Fibroblast of villous mesenchyme (primary cell): ENCODE measurements around the gene RASEF. TPM values are rescaled to one million over a fixed set of nuclear protein-coding genes. Genes with fewer than 3 reads are reported as not detected.
"Not testable (repeated sequence)": the region's sequence is repeated elsewhere in the genome, so short reads cannot be mapped to it uniquely, and the experiment has no call there.

Experiments
- DNase-seq: peaks from one replicate; pipeline ENCODE4 v3.0.0-alpha.2; 2010; ENCODE audit warnings: low read depth
- H3K4me3 ChIP-seq: 2 replicates; pipeline ENCODE4 v1.5.1; 2011; ENCODE audit warnings: low read depth, mild to moderate bottlenecking, low read length
- total RNA-seq: library from RNA; depleted of rRNA; stranded (reverse); fragments of >200 nt; gene quantifications from 2 replicates; pipeline ENCODE4 v1.2.3, GENCODE V29; 2012
- TF ChIP-seq, protein P1 (sequence below): IDR thresholded peaks from 2 replicates; pipeline ENCODE4 v1.5.1; 2012; ENCODE audit warnings: low read depth, mild to moderate bottlenecking, low read length; ENCODE audit not compliant: insufficient read depth

RASEF gene
- total RNA-seq, 1 donor = 0.43 TPM

DNA sequence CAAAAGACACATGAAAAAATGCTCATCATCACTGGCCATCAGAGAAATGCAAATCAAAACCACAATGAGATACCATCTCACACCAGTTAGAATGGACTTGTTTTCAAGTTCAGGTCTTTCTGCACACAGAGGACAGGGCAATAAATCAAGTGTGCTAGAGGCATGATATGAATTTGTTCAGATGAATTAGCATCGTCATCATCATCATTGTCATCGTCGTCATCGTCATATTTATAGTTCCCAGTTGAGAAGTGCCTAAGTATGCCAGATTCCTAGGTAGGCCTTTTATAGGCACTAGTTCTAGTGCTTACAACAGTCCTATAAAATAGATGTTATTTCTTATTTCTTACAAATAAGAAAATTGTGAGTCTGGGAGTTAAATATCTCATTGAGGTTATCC lies 34.7 kb upstream of the RASEF start:
- TF ChIP-seq, protein P1, sequence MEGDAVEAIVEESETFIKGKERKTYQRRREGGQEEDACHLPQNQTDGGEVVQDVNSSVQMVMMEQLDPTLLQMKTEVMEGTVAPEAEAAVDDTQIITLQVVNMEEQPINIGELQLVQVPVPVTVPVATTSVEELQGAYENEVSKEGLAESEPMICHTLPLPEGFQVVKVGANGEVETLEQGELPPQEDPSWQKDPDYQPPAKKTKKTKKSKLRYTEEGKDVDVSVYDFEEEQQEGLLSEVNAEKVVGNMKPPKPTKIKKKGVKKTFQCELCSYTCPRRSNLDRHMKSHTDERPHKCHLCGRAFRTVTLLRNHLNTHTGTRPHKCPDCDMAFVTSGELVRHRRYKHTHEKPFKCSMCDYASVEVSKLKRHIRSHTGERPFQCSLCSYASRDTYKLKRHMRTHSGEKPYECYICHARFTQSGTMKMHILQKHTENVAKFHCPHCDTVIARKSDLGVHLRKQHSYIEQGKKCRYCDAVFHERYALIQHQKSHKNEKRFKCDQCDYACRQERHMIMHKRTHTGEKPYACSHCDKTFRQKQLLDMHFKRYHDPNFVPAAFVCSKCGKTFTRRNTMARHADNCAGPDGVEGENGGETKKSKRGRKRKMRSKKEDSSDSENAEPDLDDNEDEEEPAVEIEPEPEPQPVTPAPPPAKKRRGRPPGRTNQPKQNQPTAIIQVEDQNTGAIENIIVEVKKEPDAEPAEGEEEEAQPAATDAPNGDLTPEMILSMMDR = no peak
- no peak overlapping the region for H3K4me3 ChIP-seq
- DNase-seq = no peak

DNA sequence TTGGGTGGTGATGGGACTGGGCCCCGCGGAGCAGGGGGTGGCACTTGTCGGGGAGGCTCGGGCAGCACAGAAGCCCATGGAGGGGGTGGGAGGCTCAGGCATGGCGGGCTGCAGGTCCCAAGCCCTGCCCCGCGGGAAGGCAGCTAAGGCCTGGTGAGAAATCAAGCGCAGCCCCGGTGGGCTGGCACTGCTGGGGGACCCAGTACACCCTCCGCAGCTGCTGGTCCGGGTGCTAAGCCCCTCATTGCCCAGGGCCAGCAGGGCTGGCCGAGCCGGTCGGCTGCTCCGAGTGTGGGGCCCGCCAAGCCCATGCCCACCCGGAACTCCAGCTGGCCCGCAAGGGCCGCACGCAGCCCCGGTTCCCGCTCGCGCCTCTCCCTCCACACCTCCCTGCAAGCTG lies 30.4 kb upstream of the RASEF start:
- not testable (repeated sequence) for DNase-seq, H3K4me3 ChIP-seq

DNA sequence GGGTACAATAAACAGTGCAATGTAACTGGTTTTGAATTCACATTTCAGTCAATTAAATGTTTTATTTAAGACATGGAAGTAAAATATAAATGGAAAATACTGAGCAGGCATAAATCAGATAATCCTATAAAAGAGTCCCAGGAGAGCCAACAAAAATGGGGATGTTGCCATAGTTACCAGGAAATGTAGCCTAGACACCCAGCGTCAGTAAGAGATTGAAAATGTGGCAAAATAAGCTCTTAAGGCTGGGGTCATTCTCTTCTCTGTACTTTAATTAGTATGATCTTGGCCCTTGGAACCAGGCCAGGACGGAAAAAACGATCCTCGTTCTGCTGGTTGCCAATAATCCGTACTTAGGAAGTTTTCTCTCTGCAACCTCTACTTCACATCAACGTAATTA lies 18.9 kb upstream of the RASEF start:
- DNase-seq = no peak
- TF ChIP-seq, protein P1 = no peak
- H3K4me3 ChIP-seq = no peak overlapping the region

DNA sequence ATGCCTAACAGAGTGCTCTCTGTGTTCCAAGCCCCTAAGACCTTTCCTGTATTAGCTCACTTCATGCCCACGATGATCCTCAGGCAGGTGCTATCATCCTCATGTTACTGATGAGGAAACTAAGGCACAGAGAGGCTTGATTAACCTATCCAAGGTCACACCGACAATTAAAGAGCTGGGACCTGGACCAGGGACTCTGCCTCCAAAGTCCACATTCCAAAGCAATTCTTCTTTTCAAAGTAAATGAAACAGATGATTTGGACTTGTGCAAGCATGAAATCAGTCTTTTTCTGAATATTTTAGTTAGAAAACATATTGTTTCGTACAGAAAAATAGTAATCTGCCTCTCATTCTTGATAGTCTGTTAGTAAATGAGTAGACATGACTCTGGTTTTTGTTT lies 18.1 kb upstream of the RASEF start:
- TF ChIP-seq, protein P1 = no peak
- no peak overlapping the region for H3K4me3 ChIP-seq
- DNase-seq = no peak

DNA sequence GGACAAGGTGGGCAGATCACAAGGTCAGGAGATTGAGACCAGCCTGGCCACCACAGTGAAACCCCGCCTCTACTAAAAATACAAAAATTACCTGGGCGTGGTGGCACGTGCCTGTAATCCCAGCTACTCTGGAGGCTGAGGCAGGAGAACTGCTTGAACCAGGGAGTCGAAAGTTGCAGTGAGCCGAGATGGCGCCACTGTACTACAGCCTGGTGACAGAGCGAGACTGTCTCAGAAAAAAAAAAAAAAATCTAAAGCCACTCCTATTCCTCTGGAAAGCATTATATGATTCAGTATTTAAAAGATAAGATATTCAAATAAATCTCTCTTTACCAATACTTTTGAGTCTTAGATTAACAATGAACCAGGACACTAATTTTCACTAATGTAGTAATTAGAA lies 13.0 kb upstream of the RASEF start:
- DNase-seq, H3K4me3 ChIP-seq: not testable (repeated sequence)

DNA sequence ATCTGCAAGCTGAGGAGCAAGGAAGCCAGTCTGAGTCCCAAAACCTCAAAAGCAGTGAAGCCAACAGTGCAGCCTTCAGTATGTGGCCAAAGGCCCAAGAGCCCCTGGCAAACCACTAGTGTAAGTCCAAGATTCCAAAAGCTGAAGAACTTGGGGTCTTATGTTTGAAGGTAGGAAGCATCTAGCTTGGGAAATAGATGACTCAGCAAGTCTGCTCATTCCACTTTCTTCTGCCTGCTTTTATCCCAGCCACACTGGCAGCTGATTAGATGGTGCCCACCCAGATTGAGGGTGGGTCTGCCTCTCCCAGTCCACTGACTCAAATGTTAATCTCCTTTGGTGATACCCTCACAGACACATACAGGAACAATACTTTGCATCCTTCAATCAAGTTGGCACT lies 9.6 kb upstream of the RASEF start:
- not testable (repeated sequence) for DNase-seq, H3K4me3 ChIP-seq

DNA sequence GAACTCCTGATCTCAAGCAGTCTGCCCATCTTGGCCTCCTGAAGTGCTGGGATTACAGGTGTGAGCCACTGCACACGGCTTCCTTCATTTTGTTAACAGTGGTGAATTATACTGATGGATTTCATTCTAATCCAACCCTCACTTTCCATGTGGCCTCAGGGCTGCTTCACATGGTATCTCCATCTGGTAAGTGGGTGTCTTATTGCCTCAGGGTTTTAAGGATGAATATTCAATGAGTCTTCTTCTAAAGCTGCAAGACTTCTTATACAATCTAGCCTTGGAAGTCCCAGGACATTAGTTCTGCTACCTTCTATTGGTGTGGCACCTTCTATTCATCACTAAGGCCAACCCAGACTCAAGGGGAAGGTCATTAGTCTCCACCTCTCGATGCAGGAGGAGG lies 8.7 kb upstream of the RASEF start:
- no peak for DNase-seq
- H3K4me3 ChIP-seq = no peak overlapping the region
- TF ChIP-seq, protein P1 = no peak

DNA sequence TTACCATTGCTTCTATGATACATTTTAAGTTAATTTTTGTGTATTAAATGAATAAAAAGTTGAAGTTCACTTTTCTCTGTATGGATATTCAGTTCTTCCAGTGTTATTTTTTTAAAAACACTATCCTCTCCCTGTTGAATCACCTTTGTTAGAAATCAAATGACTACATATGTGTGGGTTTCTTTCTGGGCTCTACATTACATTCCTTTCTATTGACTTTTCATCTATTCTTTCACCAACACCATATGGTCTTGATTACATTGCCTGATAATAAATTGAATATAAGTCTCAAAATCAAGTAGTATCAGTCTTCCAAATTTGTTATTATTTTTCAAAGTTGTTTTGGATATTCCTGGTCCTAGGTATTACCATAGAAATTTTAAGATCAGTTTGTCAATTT lies 7.3 kb upstream of the RASEF start:
- no peak overlapping the region for H3K4me3 ChIP-seq
- DNase-seq = no peak
- TF ChIP-seq, protein P1 = no peak

DNA sequence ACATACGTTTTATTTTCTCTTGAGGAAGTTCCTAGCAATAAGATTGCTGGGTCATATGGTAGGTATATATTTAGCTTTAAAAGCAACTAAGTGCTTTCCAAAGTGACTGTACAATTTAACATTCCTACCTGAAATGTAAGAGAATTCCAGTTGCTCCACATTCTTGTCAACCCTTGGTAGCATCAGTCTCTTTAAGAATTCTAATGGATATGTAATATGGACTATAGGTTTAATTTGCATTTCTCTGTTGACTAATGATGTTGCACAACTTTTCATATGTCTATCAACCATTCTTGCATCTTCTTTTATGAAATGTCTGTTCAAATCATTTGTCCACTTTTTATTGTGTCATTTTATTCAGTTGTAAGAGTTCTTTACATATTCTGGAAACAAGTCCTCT lies 6.7 kb upstream of the RASEF start:
- H3K4me3 ChIP-seq = no peak overlapping the region
- no peak for DNase-seq
- TF ChIP-seq, protein P1 = no peak
